Panc1 (cell line): ENCODE results near the gene NKAIN2. TPM values are rescaled to one million over a fixed set of nuclear protein-coding genes. Genes with fewer than 3 reads are reported as not detected.

Experiments used
- ATAC-seq: fragments of 200-7000 bp; cut with Tn5 transposase; 2 replicates; pipeline ENCODE4 v1.9.1; 2020; ENCODE audit warnings: mild to moderate bottlenecking, moderate library complexity
- BruUV-seq: library from RNA; stranded (reverse); fragments of 400-500 nt; replicated peaks from 2 replicates; lab custom pipeline; 2021; lab: Mats Ljungman, UMichigan
- CTCF ChIA-PET: fragments of 300-600 bp; sonication (Branson Sonifier 250); formaldehyde crosslinking; loops from one replicate; lab custom pipeline; 2022; ENCODE audit warnings: antibody characterized with exemption; lab: Charles Lee
- POLR2A ChIA-PET: fragments of 300-600 bp; sonication (Branson Sonifier 250); formaldehyde crosslinking; loops from one replicate; lab custom pipeline; 2022; ENCODE audit warnings: antibody characterized with exemption; lab: Charles Lee
- DNase-seq: peaks from one replicate; pipeline ENCODE4 v3.0.0-alpha.2; 2010; ENCODE audit warnings: low read depth, low spot score
- H3K27ac ChIP-seq: 2 replicates; pipeline ENCODE4 v1.5.1; 2011; ENCODE audit warnings: mild to moderate bottlenecking, low read length, inconsistent platforms
- H3K27me3 ChIP-seq: fragments of 200-500 bp; sonication (Bioruptor generic); 2 replicates; pipeline ENCODE4 v1.6.0; 2014; ENCODE audit warnings: low read length, inconsistent platforms; ENCODE audit not compliant: control insufficient read depth, insufficient read depth
- H3K36me3 ChIP-seq: fragments of 200-500 bp; sonication (Bioruptor generic); 2 replicates; pipeline ENCODE4 v1.5.1; 2014; ENCODE audit warnings: inconsistent platforms, mild to moderate bottlenecking, low read length, moderate library complexity; ENCODE audit not compliant: control insufficient read depth, insufficient read depth
- H3K4me1 ChIP-seq: 2 replicates; pipeline ENCODE4 v1.5.1; 2011; ENCODE audit warnings: inconsistent platforms, mild to moderate bottlenecking, low read length, moderate library complexity; ENCODE audit not compliant: control insufficient read depth, insufficient read depth
- H3K4me3 ChIP-seq, 2 experiments: 2 replicates each; pipeline ENCODE4 v1.5.1; 2011 to 2012; ENCODE audit warnings: low read depth in 2 of 2, low read length in 2 of 2, mild to moderate bottlenecking in 2 of 2, inconsistent platforms in 1 of 2, moderate library complexity in 1 of 2
- H3K9me3 ChIP-seq: fragments of 200-500 bp; sonication (Bioruptor generic); 2 replicates; pipeline ENCODE4 v1.5.1; 2014; ENCODE audit warnings: low read depth, mild to moderate bottlenecking, inconsistent platforms, low read length, moderate library complexity; ENCODE audit not compliant: control insufficient read depth, insufficient read depth
- CTCF ChIP-seq: fragments of 450-650 bp; IDR thresholded peaks from 2 replicates; pipeline ENCODE4 v1.5.1; 2017; ENCODE audit warnings: mild to moderate bottlenecking
- POLR2AphosphoS5 ChIP-seq: IDR thresholded peaks from 2 replicates; pipeline ENCODE4 v1.6.1; 2012; ENCODE audit warnings: mild to moderate bottlenecking, low read depth, low read length, moderate library complexity
- REST ChIP-seq, 2 experiments: IDR thresholded peaks; 2 replicates each; pipeline ENCODE4 v1.6.1; 2011 to 2012; ENCODE audit warnings: low read depth in 2 of 2, control low read depth in 1 of 2, low read length in 1 of 2, mild to moderate bottlenecking in 1 of 2, moderate library complexity in 1 of 2; ENCODE audit not compliant: insufficient read depth in 1 of 2
- SIN3A ChIP-seq: IDR thresholded peaks from 2 replicates; pipeline ENCODE4 v1.6.1; 2012; ENCODE audit warnings: low read depth, mild to moderate bottlenecking, low read length, moderate library complexity, borderline replicate concordance; ENCODE audit not compliant: insufficient read depth
- TCF7L2 ChIP-seq: IDR thresholded peaks from 2 replicates; pipeline ENCODE4 v1.6.1; 2011; ENCODE audit warnings: mild to moderate bottlenecking, low read depth, low read length, inconsistent platforms
- in situ Hi-C: cut with HindIII; loops from 2 replicates; pipeline ENCODE4 v1.10.0; 2016; ENCODE audit warnings: low sequenced_read_pairs, low pct_unique_long_range_greater_than_20kb
- intact Hi-C: fragments of 100-400 bp; cut with micrococcal nuclease; formaldehyde crosslinking; loops from one replicate; pipeline ENCODE4 v1.10.0; 2022; ENCODE audit not compliant: unreplicated experiment
- total RNA-seq: library from RNA; stranded (reverse); gene quantifications from one replicate; pipeline ENCODE4 v1.2.1, GENCODE V29; 2021; ENCODE audit not compliant: unreplicated experiment

NKAIN2 gene
- total RNA-seq, 1 experiment from 2014 or later: 2.6 TPM

GRCh38 chr6:123956492-123957139, 153.0 kb downstream of the NKAIN2 start:
- no peaks in the 10 kb centered on the region for H3K4me1 ChIP-seq
- no TSS peak for BruUV-seq
- H3K9me3 ChIP-seq: no peaks in the 10 kb centered on the region
- ATAC-seq (no peak), DNase-seq (no peak)
- no peaks in the 10 kb centered on the region for H3K36me3 ChIP-seq
- H3K27me3 ChIP-seq: no peaks in the 10 kb centered on the region
- TF ChIP-seq SIN3A (no peak), REST (IDR thresholded peaks at IDR 0.05; ENCODE audit: insufficient read depth in 1 of 2, low read depth in 2 of 2, low read length in 1 of 2) (no peak), CTCF (no peak), POLR2AphosphoS5 (no peak), TCF7L2 (no peak)
- no peak overlapping the region for H3K27ac ChIP-seq
- ChIA-PET CTCF (no interaction called here), POLR2A (no interaction called here)
- intact Hi-C loops (no loop called here), in situ Hi-C loops (no loop called here)
- no peak overlapping the region for H3K4me3 ChIP-seq

GRCh38 chr6:123962508-123962907, 158.8 kb downstream of the NKAIN2 start:
- CTCF ChIA-PET: no interaction called here

More at GRCh38 chr6:123962508-123962907, 158.8 kb downstream of the NKAIN2 start:
- intact Hi-C loops (no loop called here), in situ Hi-C loops (no loop called here)
- no peaks in the 10 kb centered on the region for H3K9me3 ChIP-seq
- H3K36me3 ChIP-seq: no peaks in the 10 kb centered on the region
- no peak for ATAC-seq
- POLR2A ChIA-PET: interaction anchor here (0.6 kb wide), 1 partner anchor 96 kb away, joined by 4 read pairs; no protein-coding TSS in a partner anchor
- H3K4me3 ChIP-seq: no peak overlapping the region
- no peak for TF ChIP-seq TCF7L2
- TF ChIP-seq CTCF: no peak
- no peak for TF ChIP-seq REST (IDR thresholded peaks at IDR 0.05; ENCODE audit: insufficient read depth in 1 of 2, low read depth in 2 of 2, low read length in 1 of 2)
- no peak for TF ChIP-seq POLR2AphosphoS5
- no peak for TF ChIP-seq SIN3A
- no peak overlapping the region for H3K27ac ChIP-seq
- no peaks in the 10 kb centered on the region for H3K4me1 ChIP-seq
- no peaks in the 10 kb centered on the region for H3K27me3 ChIP-seq
- BruUV-seq: no TSS peak
- no peak for DNase-seq
